H1 (cell line): Measurements from ENCODE around the gene TSKU. TPM values are rescaled to one million over a fixed set of nuclear protein-coding genes. Genes with fewer than 3 reads are reported as not detected.

Experiments
- CTCF ChIA-PET: fragments of 300-600 bp; sonication (Branson Sonifier 250); formaldehyde crosslinking; loops from one replicate; lab custom pipeline; 2021; ENCODE audit not compliant: partially characterized antibody; lab: Charles Lee
- POLR2A ChIA-PET: fragments of 300-600 bp; sonication (Branson Sonifier 250); formaldehyde crosslinking; loops from one replicate; lab custom pipeline; 2021; ENCODE audit warnings: inconsistent platforms; ENCODE audit not compliant: partially characterized antibody; lab: Charles Lee
- DNase-seq, 2 experiments: peaks; one replicate each; pipeline versions ENCODE4 v3.0.0 to v3.0.0-alpha.2; 2010 to 2022; ENCODE audit warnings: low spot score in 2 of 2, low read depth in 1 of 2, mixed read lengths in 1 of 2
- FAIRE-seq: peaks from 2 replicates; lab custom pipeline; 2011; peaks lifted over from hg19 to GRCh38; lab: Jason Lieb, UNC
- H2AFZ ChIP-seq: 2 replicates; pipeline ENCODE4 v1.8.1; 2012; ENCODE audit warnings: low read length, inconsistent platforms
- H2AK5ac ChIP-seq: 2 replicates; pipeline ENCODE4 v1.6.1; 2013; ENCODE audit warnings: low read depth, low read length
- H2BK120ac ChIP-seq: replicated peaks from 2 replicates; pipeline ENCODE3; 2013; ENCODE audit warnings: low read depth, low read length, inconsistent platforms
- H2BK12ac ChIP-seq: 2 replicates; pipeline ENCODE4 v1.6.1; 2013; ENCODE audit warnings: low read depth, low read length
- H2BK15ac ChIP-seq: 2 replicates; pipeline ENCODE4 v1.6.1; 2013; ENCODE audit warnings: low read length
- H2BK20ac ChIP-seq: 2 replicates; pipeline ENCODE4 v1.6.1; 2013; ENCODE audit warnings: low read length
- H2BK5ac ChIP-seq: 2 replicates; pipeline ENCODE4 v1.6.1; 2013; ENCODE audit warnings: low read depth, low read length
- H3K14ac ChIP-seq: 2 replicates; pipeline ENCODE4 v1.6.1; 2013; ENCODE audit warnings: inconsistent platforms; ENCODE audit not compliant: insufficient read length
- H3K18ac ChIP-seq: 2 replicates; pipeline ENCODE4 v1.6.1; 2013; ENCODE audit warnings: low read length; ENCODE audit errors: extremely low read depth
- H3K23ac ChIP-seq: 2 replicates; pipeline ENCODE4 v1.6.1; 2013; ENCODE audit warnings: inconsistent platforms; ENCODE audit not compliant: insufficient read length
- H3K23me2 ChIP-seq: 2 replicates; pipeline ENCODE4 v1.6.1; 2013; ENCODE audit warnings: low read depth, low read length
- H3K27ac ChIP-seq: 2 replicates; pipeline ENCODE4 v1.6.1; 2011; ENCODE audit warnings: low read depth, low read length, inconsistent platforms
- H3K27me3 ChIP-seq, 4 experiments: replicated peaks in 1 of 4; 1 replicate in 1 of 4; 2 replicates in 3 of 4; pipeline versions ENCODE4 v1.6.1 to v1.8.1; 2011 to 2013; ENCODE audit warnings: low read length in 3 of 4, mild to moderate bottlenecking in 3 of 4, inconsistent platforms in 2 of 4, mixed read lengths in 2 of 4, moderate library complexity in 1 of 4; ENCODE audit not compliant: control insufficient read depth in 3 of 4, insufficient read depth in 3 of 4; ENCODE audit errors: extremely low read depth in 1 of 4
- H3K36me3 ChIP-seq, 4 experiments: 2 replicates each; pipeline versions ENCODE4 v1.6.1 to v1.8.1; 2011 to 2013; ENCODE audit warnings: mild to moderate bottlenecking in 4 of 4, low read length in 3 of 4, moderate library complexity in 2 of 4, control low read depth in 1 of 4, inconsistent platforms in 1 of 4; ENCODE audit not compliant: insufficient read depth in 4 of 4, control insufficient read depth in 2 of 4
- H3K4ac ChIP-seq: replicated peaks from 2 replicates; pipeline ENCODE3; 2013; ENCODE audit warnings: low read length, low read depth, mixed read lengths, inconsistent platforms; ENCODE audit not compliant: insufficient read length
- H3K4me1 ChIP-seq, 4 experiments: replicated peaks in 1 of 4; 1 replicate in 1 of 4; 2 replicates in 3 of 4; pipeline versions ENCODE4 v1.6.1 to v1.8.1; 2011 to 2013; ENCODE audit warnings: low read length in 3 of 4, inconsistent platforms in 2 of 4, mixed read lengths in 1 of 4; ENCODE audit not compliant: insufficient read depth in 4 of 4, control insufficient read depth in 3 of 4
- H3K4me2 ChIP-seq, 2 experiments: 2 replicates each; pipeline versions ENCODE4 v1.6.1 to v1.8.1; 2011 to 2013; ENCODE audit warnings: low read depth in 2 of 2, low read length in 2 of 2, control low read depth in 1 of 2, inconsistent platforms in 1 of 2, mild to moderate bottlenecking in 1 of 2; ENCODE audit not compliant: insufficient read depth in 1 of 2
- H3K4me3 ChIP-seq, 4 experiments: fragments of 200-600, 300-600 bp in 1 of 4; sonication (generic), shearing (Covaris generic), sonication (Bioruptor Twin) in 1 of 4; 2 replicates each; pipeline versions ENCODE4 v1.5.1 to v1.8.1; 2011 to 2016; ENCODE audit warnings: low read length in 4 of 4, low read depth in 3 of 4, control low read depth in 2 of 4, inconsistent platforms in 2 of 4, mild to moderate bottlenecking in 2 of 4, mixed read lengths in 1 of 4, moderate library complexity in 1 of 4; ENCODE audit not compliant: insufficient read depth in 2 of 4; ENCODE audit errors: extremely low read depth in 1 of 4
- H3K56ac ChIP-seq: replicated peaks from 2 replicates; pipeline ENCODE3; 2013; ENCODE audit warnings: low read depth, mild to moderate bottlenecking, mixed read lengths, low read length, inconsistent platforms; ENCODE audit not compliant: insufficient read length
- H3K79me1 ChIP-seq: 2 replicates; pipeline ENCODE4 v1.6.1; 2013; ENCODE audit warnings: low read depth, low read length, control low read depth
- H3K79me2 ChIP-seq, 2 experiments: 2 replicates each; pipeline versions ENCODE4 v1.6.1 to v1.8.1; 2012 to 2013; ENCODE audit warnings: low read length in 2 of 2, mild to moderate bottlenecking in 2 of 2, inconsistent platforms in 1 of 2; ENCODE audit not compliant: insufficient read depth in 2 of 2, control insufficient read depth in 1 of 2
- H3K9ac ChIP-seq, 4 experiments: replicated peaks in 1 of 4; 1 replicate in 1 of 4; 2 replicates in 3 of 4; pipeline versions ENCODE4 v1.6.1 to v1.8.1; 2011 to 2013; ENCODE audit warnings: low read depth in 3 of 4, low read length in 3 of 4, control low read depth in 2 of 4, mild to moderate bottlenecking in 2 of 4, moderate library complexity in 2 of 4, inconsistent platforms in 1 of 4; ENCODE audit errors: extremely low read depth in 1 of 4
- H3K9me3 ChIP-seq, 2 experiments: 2 replicates each; pipeline versions ENCODE4 v1.6.1 to v1.8.1; 2012 to 2013; ENCODE audit warnings: mild to moderate bottlenecking in 2 of 2, moderate library complexity in 2 of 2, control low read depth in 1 of 2, inconsistent platforms in 1 of 2, low read depth in 1 of 2, low read length in 1 of 2, mixed read lengths in 1 of 2; ENCODE audit not compliant: insufficient read depth in 2 of 2
- H4K20me1 ChIP-seq, 2 experiments: replicated peaks in 1 of 2; 2 replicates each; pipeline versions ENCODE3 to v1.8.1; 2011 to 2013; ENCODE audit warnings: inconsistent platforms in 2 of 2, low read length in 2 of 2, mild to moderate bottlenecking in 1 of 2; ENCODE audit not compliant: insufficient read depth in 2 of 2, control insufficient read depth in 1 of 2
- H4K5ac ChIP-seq: 2 replicates; pipeline ENCODE4 v1.6.1; 2013; ENCODE audit warnings: low read length, low read depth, mixed read lengths, inconsistent platforms; ENCODE audit not compliant: insufficient read length
- H4K8ac ChIP-seq: 2 replicates; pipeline ENCODE4 v1.8.0; 2013; ENCODE audit warnings: mild to moderate bottlenecking, moderate library complexity, low read length, inconsistent platforms; ENCODE audit not compliant: insufficient read depth; ENCODE audit errors: extremely low read depth
- H4K91ac ChIP-seq: replicated peaks from 2 replicates; pipeline ENCODE3; 2013; ENCODE audit warnings: low read length, mixed read lengths, inconsistent platforms; ENCODE audit not compliant: insufficient read length
- ASH2L ChIP-seq: fragments of 200-600, 300-600 bp; sonication (generic); IDR thresholded peaks from one replicate; pipeline ENCODE4 v1.7.1; 2017; ENCODE audit warnings: low read length
- BACH1 ChIP-seq: IDR thresholded peaks from 2 replicates; pipeline ENCODE4 v1.6.1; 2012; ENCODE audit warnings: low read length, improper control_type of control experiment
- CBX5 ChIP-seq: fragments of 300-800, 300-1000 bp; sonication (generic); IDR thresholded peaks from 2 replicates; pipeline ENCODE4 v1.7.1; 2016; ENCODE audit warnings: antibody characterized with exemption, low read length, low read depth
- CBX8 ChIP-seq: fragments of 300-800, 300-1000 bp; sonication (generic); IDR thresholded peaks from 2 replicates; pipeline ENCODE4 v1.7.1; 2016; ENCODE audit warnings: low read depth, low read length, borderline replicate concordance
- CHD1 ChIP-seq: IDR thresholded peaks from 2 replicates; pipeline ENCODE4 v1.6.1; 2012; ENCODE audit warnings: low read depth, low read length, improper control_type of control experiment
- CTCF ChIP-seq, 3 experiments: IDR thresholded peaks; 1 replicate in 2 of 3; 2 replicates in 1 of 3; pipeline versions ENCODE4 v1.5.1 to v1.6.1; 2011; ENCODE audit warnings: low read length in 3 of 3, mild to moderate bottlenecking in 3 of 3, inconsistent platforms in 2 of 3, low read depth in 1 of 3, moderate library complexity in 1 of 3; ENCODE audit not compliant: insufficient read depth in 1 of 3; ENCODE audit errors: control extremely low read depth in 1 of 3
- KDM4A ChIP-seq: IDR thresholded peaks from one replicate; pipeline ENCODE4 v1.7.1; 2012; ENCODE audit warnings: low read depth, mild to moderate bottlenecking, moderate library complexity, low read length, inconsistent platforms; ENCODE audit not compliant: severe bottlenecking
- RFX5 ChIP-seq: IDR thresholded peaks from 2 replicates; pipeline ENCODE4 v1.6.1; 2011; ENCODE audit warnings: low read depth, low read length, improper control_type of control experiment, borderline replicate concordance
- WGBS, 2 experiments: shearing (Covaris generic) in 1 of 2; methylation state at CpG; one replicate each; pipeline versions ENCODE4 v1.1.6 to v1.1.7; 2013 to 2015; ENCODE audit warnings: low lambda C conversion rate in 2 of 2, mixed read lengths in 2 of 2, inconsistent platforms in 1 of 2, low coverage in 1 of 2, missing lambda C conversion rate in 1 of 2; ENCODE audit not compliant: insufficient replicate concordance in 2 of 2, insufficient coverage in 1 of 2, insufficient read length in 1 of 2; ENCODE audit errors: extremely low coverage in 1 of 2, missing lambda C conversion rate in 1 of 2; 5-methylcytosine and 5-hydroxymethylcytosine counted together
- polyA plus RNA-seq, 7 experiments: library from polyadenylated mRNA; depleted of rRNA in 3 of 7; stranded (reverse) in 5 of 7; unstranded in 2 of 7; fragments of >200 nt in 5 of 7; fragments of 200-250 nt in 2 of 7; gene quantifications; 1 replicate in 5 of 7; 2 replicates in 1 of 7; 4 replicates in 1 of 7; pipeline versions ENCODE4 v1.2.1 to v1.2.3, GENCODE V29; 2011 to 2013; ENCODE audit warnings: missing spikeins in 2 of 7, mixed read lengths in 2 of 7
- total RNA-seq: library from RNA; stranded (reverse); fragmentation: NEBNext Ultra II Directional; extraction: Animal tissue kit (Norgen Biotek cat#: 25700); gene quantifications from 2 replicates; pipeline ENCODE4 v1.2.1, GENCODE V29; 2021
- TF ChIP-seq, protein P1 (sequence below): IDR thresholded peaks from 2 replicates; pipeline ENCODE4 v1.6.1; 2011; ENCODE audit warnings: low read depth, mild to moderate bottlenecking, low read length; ENCODE audit not compliant: insufficient read depth

TSKU gene
- total and polyA plus RNA-seq, 2 of the 8 experiments (the other 6 are each of a cell fraction or from before 2014, with no cell fraction given) = 22.8 to 28.4 TPM

GRCh38 chr11:76796511-76797198, 13.5 kb downstream of the TSKU start:
- no peak overlapping the region for H3K27ac ChIP-seq
- H3K4me1 ChIP-seq = peaks cover 5 to 22% (median 16%) of the 10 kb centered on the region in 4 experiments
- H4K8ac ChIP-seq = no peak overlapping the region; the same call in 1 of the 2 replicates
- peaks cover 0 to 8% (median 3%) of the 10 kb centered on the region in 4 experiments; a peak in 3 of 8 replicates for H3K36me3 ChIP-seq
- no peak overlapping the region for H3K4me2 ChIP-seq
- no peak overlapping the region for H3K9ac ChIP-seq
- no peak overlapping the region for H4K91ac ChIP-seq
- H3K23me2 ChIP-seq = peaks cover 2% of the 10 kb centered on the region; the same call in 1 of the 2 replicates
- peaks cover 3 to 39% of the 10 kb centered on the region in 2 experiments; a peak in 3 of 4 replicates for H3K79me2 ChIP-seq
- peaks cover 8 to 19% of the 10 kb centered on the region in 2 experiments for H4K20me1 ChIP-seq
- H3K23ac ChIP-seq = no peak overlapping the region
- ChIA-PET POLR2A (interaction anchor here (1.3 kb wide), 2 partner anchors 14 to 40 kb away, joined by 3 to 5 read pairs; partner anchors contain the start of gene TSKU), CTCF (interaction anchor here (4.3 to 7.8 kb wide), 2 partner anchors 9 to 74 kb away, joined by 33 to 55 read pairs; no protein-coding TSS in a partner anchor)
- DNase-seq (peak in 1 of 2 experiments; percentile 41), FAIRE-seq (no peak)
- no peak overlapping the region for H2BK15ac ChIP-seq
- H3K56ac ChIP-seq = no peak overlapping the region
- no peak overlapping the region for H2BK120ac ChIP-seq
- H3K4me3 ChIP-seq = no peak overlapping the region
- no peak overlapping the region for H2AK5ac ChIP-seq
- no peak overlapping the region for H4K5ac ChIP-seq
- no peaks in the 10 kb centered on the region for H3K27me3 ChIP-seq
- no peak overlapping the region for H2BK12ac ChIP-seq
- H3K14ac ChIP-seq = no peak overlapping the region
- H2AFZ ChIP-seq = no peak overlapping the region
- H3K79me1 ChIP-seq = peaks cover 13% of the 10 kb centered on the region
- WGBS, 2 experiments = 91% methylated on average over 20 of the region's 20 CpGs; no CpG with 5 or more reads in 1 of the 2 experiments
- no peak overlapping the region for H3K4ac ChIP-seq
- peaks cover 4% of the 10 kb centered on the region in 2 experiments; a peak in 3 of 4 replicates for H3K9me3 ChIP-seq
- H2BK5ac ChIP-seq = no peak overlapping the region
- H2BK20ac ChIP-seq = no peak overlapping the region
- H3K18ac ChIP-seq = no peak overlapping the region
- TF ChIP-seq CBX8 (no peak), CHD1 (no peak), BACH1 (no peak), KDM4A (no peak), CBX5 (no peak), RFX5 (no peak), CTCF (IDR thresholded peaks at IDR 0.05; ENCODE audit: control extremely low read depth in 1 of 3, insufficient read depth in 1 of 3, low read depth in 1 of 3, low read length in 3 of 3) (no peak), ASH2L (no peak)
- TF ChIP-seq, protein P1, sequence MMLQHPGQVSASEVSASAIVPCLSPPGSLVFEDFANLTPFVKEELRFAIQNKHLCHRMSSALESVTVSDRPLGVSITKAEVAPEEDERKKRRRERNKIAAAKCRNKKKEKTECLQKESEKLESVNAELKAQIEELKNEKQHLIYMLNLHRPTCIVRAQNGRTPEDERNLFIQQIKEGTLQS = no peak
